HG03378 (cell line): ENCODE data around the gene OR7A17.

Experiments
- ATAC-seq: cut with Tn5 transposase; IDR thresholded peaks from one replicate; pipeline ENCODE4 v1.9.1; 2021; ENCODE audit warnings: mild to moderate bottlenecking, moderate library complexity; ENCODE audit not compliant: unreplicated experiment

Gene OR7A17

DNA sequence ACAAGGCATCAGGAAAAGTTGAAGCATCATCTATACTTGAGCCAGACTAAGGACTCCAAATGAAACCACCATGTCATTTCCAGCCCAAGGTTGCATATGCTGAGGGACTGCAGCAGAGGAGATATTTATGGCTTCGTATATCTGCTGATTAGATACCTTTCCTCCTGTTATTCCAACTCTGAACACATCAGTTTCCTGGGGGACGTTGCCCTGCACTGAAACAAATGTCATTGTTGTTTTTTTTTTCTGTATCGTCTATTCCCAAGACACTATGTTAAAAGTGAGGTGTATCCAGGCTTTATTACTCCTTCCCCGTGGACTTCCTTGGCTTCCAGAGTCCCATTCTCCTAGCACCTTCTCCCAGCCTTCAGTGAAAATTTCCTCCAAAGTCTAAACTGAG lies at the start of gene OR7A17:
TSS of gene OR7A17 (minus strand) at position 101 of the 400 bp plus-strand sequence. CDS start 4,777 bp downstream, outside the sequence.
- ATAC-seq = no peak

DNA sequence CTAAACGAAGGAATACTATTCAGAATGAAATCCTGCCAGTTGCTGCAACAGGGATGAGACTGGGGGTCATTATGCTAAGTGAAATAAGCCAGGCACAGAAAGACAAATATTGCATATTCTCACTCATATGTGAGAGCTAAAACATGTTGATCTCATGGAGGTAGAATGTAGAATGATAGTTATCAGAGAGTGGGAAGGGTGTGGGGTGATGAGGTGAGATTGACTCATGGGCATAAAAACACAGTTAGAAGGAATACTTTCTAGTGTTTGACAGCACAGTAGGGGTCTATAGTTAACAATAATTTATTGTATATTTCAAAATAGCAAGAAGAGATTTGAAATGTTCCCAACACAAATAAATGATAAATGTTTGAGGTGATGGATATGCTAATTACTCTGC lies 47.6 kb upstream of the OR7A17 start:
- no peak for ATAC-seq

DNA sequence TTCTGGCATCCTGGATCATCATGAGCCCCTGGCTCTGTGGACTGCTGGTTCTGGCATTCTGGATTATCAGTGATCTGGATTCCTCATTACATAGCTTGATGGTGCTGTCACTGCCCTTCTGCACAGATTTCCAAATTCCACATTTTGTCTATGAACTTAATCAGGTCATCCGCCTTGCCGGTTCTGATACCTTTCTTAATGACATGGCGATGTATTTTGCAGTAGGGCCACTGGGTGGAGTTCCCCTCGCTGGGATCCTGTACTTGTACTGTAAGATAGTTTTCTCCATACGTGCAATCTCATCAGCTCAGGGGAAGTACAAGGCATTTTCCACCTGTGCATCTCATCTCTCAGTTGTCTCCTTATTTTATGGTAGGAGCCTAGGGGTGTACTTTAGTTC lies 30.9 kb upstream of the OR7A17 start:
- ATAC-seq = no peak

DNA sequence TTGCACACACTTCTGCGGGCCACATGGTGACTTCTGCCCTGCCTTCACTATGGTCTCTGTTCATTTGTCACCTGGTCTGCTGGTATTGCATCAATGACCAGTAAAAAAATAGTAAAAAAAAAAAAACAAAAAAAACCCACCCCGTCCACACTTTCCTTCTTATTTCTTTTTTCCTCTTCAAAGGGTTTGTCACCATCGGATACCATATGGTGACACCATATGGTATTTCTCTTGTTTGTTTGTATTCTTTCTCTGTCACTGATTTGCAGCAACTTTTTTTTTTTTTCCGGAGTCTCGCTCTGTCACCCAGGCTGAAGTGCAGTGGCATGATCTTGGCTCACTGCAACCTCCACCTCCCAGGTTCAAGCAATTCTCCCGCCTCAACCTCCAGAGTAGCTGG lies 29.2 kb upstream of the OR7A17 start:
- ATAC-seq = no peak

DNA sequence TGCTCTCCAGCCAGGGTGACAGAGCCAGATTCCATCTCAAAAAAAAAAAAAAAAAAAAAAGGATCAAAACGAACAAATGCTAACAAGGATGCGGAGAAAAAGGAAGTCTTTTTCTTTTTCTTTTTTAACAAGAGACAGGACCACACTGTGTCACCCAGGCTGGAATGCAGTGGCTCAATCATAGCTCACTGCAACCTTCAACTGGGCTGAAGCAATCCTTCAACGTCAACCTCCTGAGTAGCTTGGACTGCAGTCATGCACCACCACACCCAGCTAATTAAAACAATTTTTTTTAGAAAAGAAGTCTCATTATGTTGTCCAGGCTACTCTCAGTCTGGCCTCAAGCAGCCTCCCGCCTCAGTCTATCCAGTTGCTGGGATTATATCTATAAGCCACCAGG lies 20.8 kb upstream of the OR7A17 start:
- no peak for ATAC-seq

DNA sequence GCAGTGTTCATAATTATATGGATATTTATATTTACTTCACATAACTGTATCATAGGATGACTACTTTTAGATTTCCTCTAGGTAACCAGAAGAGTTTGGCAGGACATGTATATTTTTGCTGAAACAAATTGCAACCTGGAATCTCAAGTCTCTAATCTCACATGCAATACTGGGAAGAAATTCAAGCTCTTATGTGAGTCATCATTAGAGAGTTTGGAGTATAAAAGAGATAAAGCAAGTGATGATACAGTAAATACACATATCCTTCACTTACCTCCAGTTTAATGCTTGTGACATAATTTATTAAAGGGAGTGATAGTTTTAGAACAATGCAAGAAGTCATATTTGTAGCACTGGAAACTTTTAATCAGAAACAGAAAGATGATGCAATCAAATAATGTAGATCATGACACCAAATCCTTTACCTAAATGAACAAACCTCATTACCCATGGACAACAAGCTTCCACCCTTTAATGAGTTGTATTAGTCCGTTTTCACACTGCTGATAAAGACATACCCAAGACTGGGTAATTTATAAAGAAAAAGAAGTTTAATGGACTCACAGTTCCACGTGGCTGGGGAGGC lies 15.8 kb upstream of the OR7A17 start:
- no peak for ATAC-seq

DNA sequence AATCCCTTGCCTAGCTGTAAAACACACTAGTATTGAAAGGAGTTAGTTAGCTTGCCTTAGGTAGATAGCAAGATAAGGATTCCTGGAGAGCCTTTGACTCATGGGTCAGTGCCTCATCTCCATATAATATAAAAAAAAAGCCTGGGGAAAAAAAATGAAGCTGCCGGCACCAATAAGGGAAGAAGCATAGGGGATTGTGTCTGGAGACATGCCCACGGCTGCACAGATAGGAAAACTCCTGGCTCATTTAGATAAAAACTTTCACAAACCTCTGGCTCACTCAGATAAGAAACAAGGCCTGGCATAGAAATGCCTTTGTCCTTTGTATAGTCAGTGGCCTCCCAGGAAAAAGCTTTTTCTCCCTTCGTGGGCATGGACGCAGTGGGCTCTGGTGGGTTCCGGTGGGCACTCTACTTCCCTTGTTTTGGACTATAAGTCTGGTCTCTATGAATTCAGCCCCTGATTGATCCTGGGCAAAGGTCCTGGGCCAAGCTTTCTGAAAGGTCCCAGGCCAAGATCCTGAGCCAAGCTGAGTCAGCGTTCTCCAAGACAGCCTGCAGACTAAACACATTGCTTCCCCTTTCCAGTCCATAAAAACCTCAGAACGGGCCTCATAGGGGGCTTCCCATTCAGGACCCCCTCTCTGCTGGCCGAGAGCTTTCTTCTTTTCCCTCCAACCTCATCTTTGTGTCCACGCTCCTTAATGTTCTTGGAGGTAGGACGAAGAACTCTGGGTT lies 4.9 kb upstream of the OR7A17 start:
- ATAC-seq = no peak

DNA sequence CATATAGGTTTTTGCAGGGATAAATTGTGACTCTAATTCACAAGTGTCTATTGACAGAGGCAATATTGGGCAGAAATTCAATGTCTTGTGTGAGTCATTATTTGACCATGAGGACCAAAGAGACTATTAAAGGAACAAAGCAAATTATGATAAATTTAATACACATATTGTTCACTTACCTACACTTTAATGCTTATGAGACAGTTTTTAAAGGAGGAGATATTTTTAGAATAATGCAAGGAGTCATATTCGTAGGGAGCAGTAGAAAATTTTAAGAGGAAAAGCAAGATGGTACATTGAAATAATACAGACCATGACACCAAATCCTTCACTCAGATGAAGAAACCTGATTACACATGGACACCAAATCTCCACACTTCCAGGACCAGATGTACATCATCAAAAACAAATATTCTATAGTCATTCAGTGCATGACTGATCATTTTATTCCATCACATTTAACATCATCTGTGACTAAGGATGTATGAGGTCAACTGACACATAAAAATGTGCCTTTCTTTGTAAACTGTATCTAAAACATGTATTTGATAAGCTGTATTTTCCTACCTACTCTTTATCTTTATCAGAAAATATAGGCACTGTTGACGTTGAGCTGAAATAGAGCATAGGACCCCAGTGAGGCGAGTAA lies 4.2 kb upstream of the OR7A17 start:
- ATAC-seq = no peak

DNA sequence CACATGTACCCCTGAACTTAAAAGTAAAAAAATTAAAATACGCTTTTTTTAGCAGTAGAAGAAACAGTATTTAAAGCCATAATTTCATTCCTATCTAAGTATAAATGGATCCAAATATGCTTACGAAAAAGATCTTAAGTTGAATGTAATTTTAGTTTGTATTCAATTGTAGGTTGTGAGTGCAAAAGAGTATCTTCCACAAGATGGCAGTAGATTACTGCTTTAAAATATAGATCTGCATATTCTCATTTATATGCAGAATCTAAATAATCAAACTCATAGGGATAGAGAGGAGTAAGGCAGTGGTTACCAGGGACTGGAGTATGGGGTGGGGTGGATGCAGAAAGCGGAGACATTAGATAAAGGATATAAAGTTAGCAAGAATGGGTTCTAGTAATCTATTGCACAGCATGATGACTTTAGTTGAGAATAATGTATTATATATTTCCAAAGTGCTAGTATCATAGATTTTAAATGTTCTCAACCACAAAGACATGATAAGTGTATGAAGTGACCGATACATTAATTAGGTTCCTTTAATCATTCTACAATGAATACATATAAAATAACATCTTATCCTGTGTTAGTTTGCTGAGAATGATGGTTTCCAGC lies 14.2 kb downstream of the OR7A17 start:
- ATAC-seq = no peak

DNA sequence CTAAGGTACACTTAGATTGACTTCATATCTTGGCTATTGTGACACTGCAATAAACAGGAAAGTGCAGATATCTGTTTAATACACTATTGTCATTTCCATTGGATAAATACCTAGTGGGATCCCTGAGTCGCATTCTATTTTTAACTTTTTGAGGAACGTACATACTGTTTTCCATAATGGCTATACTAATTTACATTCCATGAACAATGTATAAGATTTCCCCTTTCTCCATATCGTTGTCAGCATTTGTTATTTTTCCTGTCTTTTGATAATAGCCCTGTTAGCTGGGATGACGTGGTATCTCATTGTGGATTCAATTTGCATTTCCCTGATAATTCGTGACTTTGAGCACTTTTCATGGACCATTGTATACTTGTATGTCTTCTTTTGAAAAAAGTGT lies 17.4 kb downstream of the OR7A17 start:
- no peak for ATAC-seq

DNA sequence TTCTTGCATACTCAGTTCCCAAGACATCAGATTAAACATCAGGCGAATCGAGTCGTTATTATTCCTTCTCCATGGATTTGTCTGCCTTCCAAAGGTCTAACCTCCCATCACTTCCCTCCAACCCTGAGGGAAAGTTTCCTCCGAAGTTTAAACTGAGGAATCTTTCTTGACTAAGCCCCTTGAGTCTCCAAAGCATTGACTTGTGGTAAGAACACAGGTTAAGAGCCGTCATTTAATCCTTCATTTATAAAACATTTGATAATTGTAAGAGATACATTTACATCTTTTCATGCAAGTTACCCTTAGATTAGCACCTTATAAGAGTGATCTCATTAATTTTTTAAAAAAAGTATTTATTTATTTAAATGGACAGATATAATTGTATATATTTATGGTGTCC lies 37.1 kb downstream of the OR7A17 start, which contains the start of gene OR7A10:
TSS of gene OR7A10 (minus strand) at position 101 of the 400 bp plus-strand sequence. CDS start 7,045 bp downstream, outside the sequence.
- ATAC-seq = no peak

DNA sequence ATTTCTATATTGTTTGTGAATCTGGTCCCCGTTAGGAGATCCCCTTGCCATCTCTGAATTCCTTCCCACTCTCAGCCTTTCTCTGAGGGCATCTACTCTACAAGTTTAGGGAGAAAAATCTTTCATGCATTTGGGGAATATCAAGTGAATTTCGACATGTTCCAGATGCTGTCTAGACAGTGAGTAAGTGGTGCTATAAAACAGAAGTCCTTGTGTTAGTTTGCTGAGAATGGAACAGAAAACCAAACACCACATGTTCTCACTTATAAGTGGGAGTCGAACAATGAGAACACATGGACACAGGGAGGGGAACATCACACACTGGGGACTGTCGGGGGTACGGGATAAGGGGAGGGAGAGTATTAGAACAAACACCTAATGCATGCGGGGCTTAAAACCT lies 42.4 kb downstream of the OR7A17 start:
- no peak for ATAC-seq

DNA sequence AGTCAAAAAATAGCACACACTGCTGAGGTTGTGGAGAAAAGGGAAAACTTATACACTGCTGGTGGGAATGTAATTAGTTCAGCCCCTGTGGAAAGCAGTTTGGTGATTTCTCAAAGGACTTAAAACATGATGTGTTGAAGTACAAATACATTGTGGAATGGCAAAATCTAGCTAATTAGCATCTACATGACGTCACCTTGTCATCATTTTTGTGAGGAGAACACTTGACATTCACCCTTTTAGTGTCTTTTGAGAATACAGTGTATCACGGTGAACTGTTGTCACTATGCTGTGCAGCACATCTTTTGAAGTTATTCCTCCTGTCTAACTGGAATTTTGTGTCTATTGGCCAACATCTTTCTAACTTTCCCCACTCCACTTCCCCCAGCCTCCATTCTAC lies 42.8 kb downstream of the OR7A17 start:
- no peak for ATAC-seq

DNA sequence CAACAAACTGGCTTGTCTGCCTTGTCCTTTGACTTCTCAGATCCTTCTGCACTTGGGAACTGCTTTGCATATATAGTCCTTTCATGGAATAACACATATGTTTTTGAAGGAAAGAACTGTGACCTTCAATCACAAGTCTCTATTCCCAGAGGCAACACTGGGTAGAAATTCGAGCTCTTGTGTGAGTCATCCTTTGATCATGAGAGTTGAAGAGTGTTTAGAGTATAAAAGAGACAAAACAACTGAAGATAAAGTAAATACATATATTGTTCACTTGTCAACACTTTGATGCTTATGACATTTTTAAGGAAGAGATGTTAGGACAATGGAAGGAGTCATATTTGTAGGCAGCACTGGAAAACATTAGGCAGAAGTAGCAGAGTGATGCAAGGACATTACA lies 45.7 kb downstream of the OR7A17 start:
- no peak for ATAC-seq

DNA sequence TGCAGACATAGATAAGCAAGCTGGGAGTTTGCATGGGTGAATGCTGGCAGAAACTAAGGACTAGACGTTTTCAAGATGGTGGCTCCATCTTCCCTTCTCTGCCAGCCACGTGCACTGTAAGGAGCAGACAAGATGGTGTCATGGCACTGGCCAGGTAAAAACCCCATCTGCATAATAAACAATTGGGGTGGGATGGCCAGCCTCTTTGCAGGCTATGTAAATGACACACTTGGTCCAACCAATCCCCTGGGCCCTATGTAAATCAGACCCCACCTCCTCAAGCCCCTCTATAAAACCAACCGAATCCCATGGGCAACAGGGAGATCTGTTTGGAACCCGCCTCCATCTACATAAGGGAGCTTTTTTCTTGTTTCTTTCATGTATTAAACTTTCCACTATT lies 48.5 kb downstream of the OR7A17 start:
- no peak for ATAC-seq

DNA sequence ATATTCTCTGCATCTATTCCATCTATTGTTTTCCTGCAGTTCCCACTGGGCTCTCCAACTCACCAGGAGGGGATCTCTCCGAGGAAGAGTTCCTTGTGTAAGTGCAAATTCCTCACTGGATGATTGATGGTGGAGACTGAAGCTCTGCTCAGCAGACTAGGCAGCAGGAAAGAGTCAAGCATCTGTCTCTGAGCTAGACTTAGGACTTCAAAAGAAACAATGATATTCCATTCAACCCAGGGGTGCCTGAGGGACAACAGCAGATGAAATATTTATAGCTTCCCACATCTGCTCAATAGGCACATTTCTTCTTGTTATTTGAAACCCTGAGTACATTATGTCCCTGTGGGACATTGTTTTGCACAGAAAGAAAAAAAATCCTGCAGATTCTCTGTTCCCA lies 50.9 kb downstream of the OR7A17 start, which contains the start of the genes OR7A5 and OR7C1:
TSS of gene OR7A5 (minus strand) at position 175 of the 400 bp plus-strand sequence. CDS start 6,944 bp downstream, outside the sequence.
TSS of gene OR7C1 (minus strand) at position 175 of the 400 bp plus-strand sequence. CDS start 35,049 bp downstream, outside the sequence.
- no peak for ATAC-seq

DNA sequence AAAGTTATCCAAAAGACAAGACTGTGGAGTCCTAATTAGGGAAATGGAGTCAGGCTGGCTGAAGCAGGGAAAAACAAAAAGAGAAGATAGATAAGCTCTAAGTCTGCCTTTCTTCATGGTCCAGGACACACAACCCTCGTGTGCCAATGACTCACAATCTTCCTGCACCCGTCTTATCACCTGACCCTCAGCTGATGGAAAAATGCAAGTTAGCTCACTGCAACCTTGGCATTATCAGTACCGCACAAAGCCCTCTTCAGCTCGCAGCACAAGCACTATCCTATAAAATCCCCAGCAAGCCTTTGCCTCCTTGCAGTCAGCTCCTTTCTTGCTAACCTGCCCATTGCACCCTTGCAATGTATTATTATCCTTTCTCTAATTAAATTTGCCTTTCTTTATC lies 55.2 kb downstream of the OR7A17 start:
- ATAC-seq = no peak
